ENCODE results near the gene ANKRD23. TPM values are rescaled to one million over a fixed set of nuclear protein-coding genes. Genes with fewer than 3 reads are reported as not detected.

Gene ANKRD23
- total and polyA plus RNA-seq, 12 donors, result 0.96 to 40.0 (median 14.5) TPM

DNA sequence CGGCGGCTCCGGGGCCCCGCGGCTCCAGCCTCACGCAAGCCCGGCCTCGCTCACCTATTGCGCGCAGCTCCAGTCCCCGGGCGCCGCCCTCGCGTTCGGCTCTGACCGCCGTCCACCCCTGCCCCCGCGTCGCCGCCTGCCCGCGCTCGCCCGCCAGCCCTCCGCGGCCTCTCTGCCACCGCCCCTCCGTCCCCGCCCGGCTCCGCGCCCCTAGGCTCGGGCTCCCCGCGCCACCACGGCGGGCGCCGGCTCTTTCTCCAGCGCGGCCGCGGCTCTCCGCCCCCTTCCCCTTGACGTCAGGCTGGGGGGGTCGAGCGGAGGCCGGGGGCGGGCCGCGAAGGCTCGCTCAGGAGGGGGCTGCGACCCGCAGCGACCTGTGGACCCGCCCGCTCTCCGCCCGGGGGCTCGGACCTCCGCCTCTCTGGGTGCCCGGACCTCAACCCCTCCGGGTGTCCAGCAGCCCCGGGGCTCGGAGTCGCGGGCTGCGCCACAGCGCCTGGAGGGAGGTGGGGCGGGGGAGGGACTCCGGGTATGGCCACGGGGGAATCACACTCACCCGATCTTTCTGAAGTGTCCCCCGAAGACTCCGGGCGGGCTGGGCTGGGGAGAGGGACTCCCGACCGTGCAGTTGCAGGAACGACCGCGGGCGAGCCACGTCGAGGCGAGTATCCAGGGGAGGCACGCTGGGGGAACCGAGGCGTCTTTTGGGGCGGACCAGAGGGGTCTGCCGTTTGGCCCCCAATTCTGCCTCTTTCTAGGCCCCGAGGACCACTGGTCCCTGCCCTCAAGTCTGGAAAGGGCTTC is 26.2 kb upstream of the ANKRD23 start, which contains the start of gene SEMA4C:
Gene SEMA4C (minus strand): TSS at position 259 of the 804 bp plus-strand sequence. CDS start 2,194 bp downstream, outside the sequence.
- TF ChIP-seq, protein P1, sequence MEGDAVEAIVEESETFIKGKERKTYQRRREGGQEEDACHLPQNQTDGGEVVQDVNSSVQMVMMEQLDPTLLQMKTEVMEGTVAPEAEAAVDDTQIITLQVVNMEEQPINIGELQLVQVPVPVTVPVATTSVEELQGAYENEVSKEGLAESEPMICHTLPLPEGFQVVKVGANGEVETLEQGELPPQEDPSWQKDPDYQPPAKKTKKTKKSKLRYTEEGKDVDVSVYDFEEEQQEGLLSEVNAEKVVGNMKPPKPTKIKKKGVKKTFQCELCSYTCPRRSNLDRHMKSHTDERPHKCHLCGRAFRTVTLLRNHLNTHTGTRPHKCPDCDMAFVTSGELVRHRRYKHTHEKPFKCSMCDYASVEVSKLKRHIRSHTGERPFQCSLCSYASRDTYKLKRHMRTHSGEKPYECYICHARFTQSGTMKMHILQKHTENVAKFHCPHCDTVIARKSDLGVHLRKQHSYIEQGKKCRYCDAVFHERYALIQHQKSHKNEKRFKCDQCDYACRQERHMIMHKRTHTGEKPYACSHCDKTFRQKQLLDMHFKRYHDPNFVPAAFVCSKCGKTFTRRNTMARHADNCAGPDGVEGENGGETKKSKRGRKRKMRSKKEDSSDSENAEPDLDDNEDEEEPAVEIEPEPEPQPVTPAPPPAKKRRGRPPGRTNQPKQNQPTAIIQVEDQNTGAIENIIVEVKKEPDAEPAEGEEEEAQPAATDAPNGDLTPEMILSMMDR (IDR thresholded peaks at IDR 0.05), result no peak
- peak within 1 kb of the TSS; percentile 72 to 100 (median 98) for H3K4me3 ChIP-seq
- intact Hi-C loops (cut with DNase I), result loop anchor here in 7 of 10 donors (1.0 to 5.0 kb wide), 7 partner anchors 37 to 82 kb away; no protein-coding TSS in a partner anchor
- peak; percentile 79 to 80 for DNase-seq
- peaks cover 0 to 62% (median 0%) of the 10 kb centered on the region in 7 donors for H3K27me3 ChIP-seq
- H3K27ac ChIP-seq, result peak within 1 kb of the TSS; percentile 87 to 100 (median 100)
- H3K4me1 ChIP-seq, result peaks cover 16 to 82% (median 73%) of the 10 kb centered on the region in 9 donors
- H3K36me3 ChIP-seq, result peaks cover 0 to 32% (median 19%) of the 10 kb centered on the region in 9 donors
- no peaks in the 10 kb centered on the region for H3K9me3 ChIP-seq
- peak; percentile 27 to 66 (median 43) for ATAC-seq
- 1% methylated on average over 88 to 93 of the region's 93 CpGs for WGBS, 2 donors

DNA sequence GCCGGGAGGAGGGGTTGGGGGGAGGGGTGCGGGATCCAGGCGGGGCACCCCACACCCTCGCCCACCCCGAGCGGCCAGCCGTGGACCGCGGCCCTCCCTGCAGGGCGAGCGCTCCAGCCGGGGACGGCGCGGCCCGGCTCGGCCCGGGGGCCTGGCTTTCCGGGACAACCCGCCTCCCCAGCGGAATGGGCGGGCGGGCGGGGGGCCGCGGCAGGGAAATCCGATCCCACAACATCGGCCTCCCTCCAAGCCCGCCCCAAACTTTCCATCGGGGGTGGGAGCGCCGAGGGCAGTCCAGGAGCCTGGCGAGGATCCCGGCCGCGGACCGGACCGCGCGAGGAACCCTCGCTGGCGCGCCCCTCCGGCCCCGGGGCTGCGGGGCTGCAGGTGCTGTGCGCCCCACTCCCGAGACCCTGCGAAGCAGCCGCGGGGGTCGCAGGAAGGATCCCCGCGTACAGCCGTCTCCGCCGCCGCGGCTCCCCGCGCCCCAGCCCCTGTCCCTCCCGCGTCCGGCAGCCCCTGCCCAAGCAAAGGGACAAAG is 25.5 kb upstream of the ANKRD23 start:
- Histone ChIP-seq H3K27ac (peak overlapping the region; percentile 87 to 100 (median 100)), H3K27me3 (peaks cover 0 to 59% (median 0%) of the 10 kb centered on the region in 7 donors), H3K4me1 (peaks cover 16 to 82% (median 73%) of the 10 kb centered on the region in 9 donors), H3K9me3 (no peaks in the 10 kb centered on the region), H3K36me3 (peaks cover 3 to 39% (median 24%) of the 10 kb centered on the region in 9 donors), H3K4me3 (peak overlapping the region; percentile 72 to 100 (median 98))
- WGBS, 2 donors, result 1% methylated on average over 61 to 64 of the region's 64 CpGs
- TF ChIP-seq, protein P1 (IDR thresholded peaks at IDR 0.05), result no peak
- ATAC-seq (peak; percentile 22 to 74 (median 48)), DNase-seq (peak; percentile 87 to 90)
- intact Hi-C loops (cut with DNase I), result loop anchor here in 5 of 10 donors (1.0 to 5.0 kb wide), 5 partner anchors 37 to 47 kb away; no protein-coding TSS in a partner anchor

DNA sequence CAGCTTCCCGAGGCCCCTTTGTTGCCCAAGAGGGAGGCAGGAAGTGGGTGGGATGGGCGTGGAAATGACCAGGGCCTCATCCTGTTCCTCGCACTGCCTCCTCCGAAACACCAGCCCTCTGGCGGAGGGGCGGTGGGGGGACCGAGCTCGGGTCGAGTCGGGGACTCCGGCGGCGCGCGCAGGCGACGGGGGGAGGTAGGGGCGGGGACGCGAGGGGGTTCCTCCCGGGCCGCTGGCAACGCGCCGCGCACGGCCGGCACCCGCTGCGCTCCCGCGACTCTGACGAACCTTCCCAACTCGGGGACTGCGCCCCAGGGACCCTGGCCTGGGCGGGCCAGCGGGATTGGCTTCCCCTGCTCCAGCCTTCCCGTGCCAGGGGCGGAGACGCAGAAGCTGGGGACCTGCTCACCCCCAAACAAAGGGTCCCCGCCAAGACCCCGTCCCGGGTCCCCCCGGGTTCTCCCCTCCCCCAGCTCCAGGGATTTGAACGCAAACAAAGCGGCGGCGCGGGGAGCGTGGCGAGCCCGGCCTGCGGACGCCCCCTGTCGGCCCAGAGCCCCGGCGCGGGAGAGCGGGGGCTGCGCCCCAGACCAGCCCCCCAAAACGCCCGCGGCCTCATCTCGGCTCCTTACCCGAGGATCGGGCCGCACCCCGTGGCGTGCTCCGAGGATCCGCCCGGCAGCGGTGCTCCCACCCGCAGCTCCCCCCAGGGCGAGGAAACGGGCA is 24.9 kb upstream of the ANKRD23 start:
- Histone ChIP-seq H3K9me3 (no peaks in the 10 kb centered on the region), H3K36me3 (peaks cover 6 to 45% (median 30%) of the 10 kb centered on the region in 9 donors), H3K4me3 (peak overlapping the region; percentile 72 to 100 (median 98)), H3K27me3 (peaks cover 0 to 56% (median 0%) of the 10 kb centered on the region in 7 donors), H3K27ac (peak overlapping the region; percentile 87 to 100 (median 100)), H3K4me1 (peaks cover 16 to 82% (median 72%) of the 10 kb centered on the region in 9 donors)
- ATAC-seq, result peak; percentile 70 to 80 (median 75)
- WGBS, 2 donors, result 0% methylated on average over 51 to 76 of the region's 76 CpGs
- intact Hi-C loops (cut with DNase I), result loop anchor here in 5 of 10 donors (1.0 to 5.0 kb wide), 5 partner anchors 38 to 48 kb away; no protein-coding TSS in a partner anchor
- peak; percentile 90 to 93 for DNase-seq
- TF ChIP-seq, protein P1 (IDR thresholded peaks at IDR 0.05), result peak; percentile 44 to 77 (median 69)
